GM12873 (cell line): Measurements from ENCODE around the gene KRT24.
A peak's percentile ranks its signal among the peaks of the same experiment; 100 is the strongest.

ENCODE experiments used
- TF ChIP-seq, protein P1 (sequence below): IDR thresholded peaks from 2 replicates; pipeline ENCODE4 v1.5.1; 2012; ENCODE audit warnings: low read depth, mild to moderate bottlenecking, moderate library complexity, low read length, control low read depth; ENCODE audit not compliant: insufficient read depth; ENCODE audit errors: missing control alignments

Gene KRT24

DNA sequence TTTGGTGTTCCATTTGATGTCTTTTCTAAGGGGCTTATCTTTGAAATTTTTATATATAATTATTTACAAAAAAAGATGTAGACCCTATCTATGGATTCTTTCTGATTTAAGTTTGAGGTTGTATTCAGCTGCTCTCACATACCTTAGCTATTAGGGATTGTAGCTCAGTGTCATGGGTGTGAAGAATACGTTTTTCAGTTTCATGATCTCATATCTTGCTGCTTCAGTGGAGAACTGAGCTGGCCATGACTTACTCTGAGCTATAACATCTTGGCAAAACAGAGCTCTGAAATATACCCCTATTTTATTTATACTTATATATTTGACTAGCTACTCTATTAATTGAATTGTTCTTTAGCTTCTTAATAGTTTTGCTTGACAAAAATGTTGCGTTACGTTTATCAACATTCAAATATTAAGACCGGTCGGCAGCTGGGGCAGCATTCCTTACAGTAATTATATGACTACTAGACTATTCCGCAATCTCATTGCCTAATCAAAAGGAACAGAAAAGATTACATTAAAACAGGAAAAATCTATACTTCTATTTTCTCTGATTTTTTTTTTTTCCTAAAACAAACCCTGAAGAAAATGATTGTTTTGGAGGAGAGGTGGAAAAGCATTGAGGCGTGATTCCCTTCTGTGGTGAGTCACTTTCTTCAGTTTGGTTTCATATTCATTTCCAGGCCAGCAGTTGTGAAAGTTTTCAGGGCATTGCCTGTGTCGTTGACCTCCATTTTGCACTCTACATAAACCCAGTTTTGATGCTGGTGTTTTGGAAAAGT lies 24.1 kb upstream of the KRT24 start:
- TF ChIP-seq, protein P1, sequence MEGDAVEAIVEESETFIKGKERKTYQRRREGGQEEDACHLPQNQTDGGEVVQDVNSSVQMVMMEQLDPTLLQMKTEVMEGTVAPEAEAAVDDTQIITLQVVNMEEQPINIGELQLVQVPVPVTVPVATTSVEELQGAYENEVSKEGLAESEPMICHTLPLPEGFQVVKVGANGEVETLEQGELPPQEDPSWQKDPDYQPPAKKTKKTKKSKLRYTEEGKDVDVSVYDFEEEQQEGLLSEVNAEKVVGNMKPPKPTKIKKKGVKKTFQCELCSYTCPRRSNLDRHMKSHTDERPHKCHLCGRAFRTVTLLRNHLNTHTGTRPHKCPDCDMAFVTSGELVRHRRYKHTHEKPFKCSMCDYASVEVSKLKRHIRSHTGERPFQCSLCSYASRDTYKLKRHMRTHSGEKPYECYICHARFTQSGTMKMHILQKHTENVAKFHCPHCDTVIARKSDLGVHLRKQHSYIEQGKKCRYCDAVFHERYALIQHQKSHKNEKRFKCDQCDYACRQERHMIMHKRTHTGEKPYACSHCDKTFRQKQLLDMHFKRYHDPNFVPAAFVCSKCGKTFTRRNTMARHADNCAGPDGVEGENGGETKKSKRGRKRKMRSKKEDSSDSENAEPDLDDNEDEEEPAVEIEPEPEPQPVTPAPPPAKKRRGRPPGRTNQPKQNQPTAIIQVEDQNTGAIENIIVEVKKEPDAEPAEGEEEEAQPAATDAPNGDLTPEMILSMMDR, result no peak

DNA sequence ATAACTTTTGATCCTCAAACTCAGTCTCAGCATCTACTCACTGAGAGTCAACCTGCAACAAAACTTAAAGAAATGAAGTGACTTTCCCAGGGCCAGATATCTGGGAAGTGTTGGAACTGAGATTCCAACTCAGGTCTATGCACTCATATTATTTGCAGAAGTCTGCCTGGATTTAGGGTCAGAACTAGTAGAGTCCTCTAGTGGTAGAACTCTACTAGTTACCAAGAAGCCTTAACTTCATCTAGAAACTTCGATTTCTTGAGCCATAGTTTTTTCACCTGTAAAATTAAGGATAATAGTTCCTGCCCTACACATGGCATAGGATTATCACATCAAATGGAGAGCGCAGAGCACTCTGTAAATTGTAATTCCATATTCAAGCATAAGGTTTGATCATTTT lies 23.4 kb upstream of the KRT24 start:
- TF ChIP-seq, protein P1, result peak; percentile 29

DNA sequence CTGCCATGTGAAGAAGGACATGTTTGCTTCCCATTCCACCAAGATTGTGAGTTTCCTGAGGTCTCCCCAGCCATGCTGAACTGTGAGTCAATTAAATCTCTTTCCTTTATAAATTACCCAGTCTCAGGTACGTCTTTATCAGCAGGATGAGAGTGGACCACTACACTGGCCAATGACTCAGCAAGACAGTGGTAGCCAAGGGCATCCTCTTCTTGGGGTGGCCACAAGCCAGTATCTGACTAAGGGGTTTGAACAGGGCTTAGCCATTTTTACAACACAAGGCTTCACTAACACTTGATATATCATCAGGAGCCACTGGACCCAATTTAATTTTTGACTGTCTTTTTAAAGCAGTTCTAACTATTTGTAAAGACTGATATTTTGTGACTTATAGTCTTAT lies 21.1 kb upstream of the KRT24 start:
- TF ChIP-seq, protein P1, result no peak

DNA sequence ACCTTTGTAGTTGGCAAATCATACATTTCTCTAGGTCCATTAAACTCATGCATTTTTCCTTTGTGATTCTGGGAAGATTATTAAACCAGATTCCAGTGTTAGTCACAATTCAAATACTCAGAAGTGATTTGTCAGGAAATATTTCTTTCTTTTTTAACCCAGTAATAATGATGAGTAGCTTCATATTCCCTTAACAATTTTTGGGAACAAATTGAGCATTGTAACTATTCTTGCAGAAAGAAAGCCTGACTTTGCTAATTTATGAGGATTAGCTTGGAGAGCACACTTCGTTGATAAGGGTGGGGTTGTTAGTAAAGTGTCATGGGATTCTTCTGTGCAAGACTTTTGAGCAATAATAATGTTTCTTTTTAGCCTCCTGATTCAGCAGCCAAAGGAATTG lies 18.7 kb upstream of the KRT24 start:
- TF ChIP-seq, protein P1, result no peak

DNA sequence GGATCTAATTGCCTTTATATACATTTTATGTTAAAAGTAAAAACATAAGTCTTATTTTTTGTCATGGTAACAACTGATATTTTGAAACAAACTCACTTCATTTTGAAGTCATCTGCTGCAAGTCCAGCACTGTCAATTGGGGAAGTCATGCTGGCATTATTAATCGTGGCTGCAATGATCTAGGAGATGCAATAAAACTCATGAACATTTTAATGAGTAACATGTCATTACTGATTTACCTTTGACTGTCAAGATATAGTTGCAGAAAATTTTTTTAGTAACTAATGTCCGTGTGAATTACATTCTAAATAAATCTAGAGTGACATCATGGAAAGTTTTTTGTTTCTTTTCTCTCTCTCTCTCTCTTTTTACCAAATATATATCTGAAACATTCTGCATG lies 17.3 kb upstream of the KRT24 start:
- TF ChIP-seq, protein P1, result no peak

DNA sequence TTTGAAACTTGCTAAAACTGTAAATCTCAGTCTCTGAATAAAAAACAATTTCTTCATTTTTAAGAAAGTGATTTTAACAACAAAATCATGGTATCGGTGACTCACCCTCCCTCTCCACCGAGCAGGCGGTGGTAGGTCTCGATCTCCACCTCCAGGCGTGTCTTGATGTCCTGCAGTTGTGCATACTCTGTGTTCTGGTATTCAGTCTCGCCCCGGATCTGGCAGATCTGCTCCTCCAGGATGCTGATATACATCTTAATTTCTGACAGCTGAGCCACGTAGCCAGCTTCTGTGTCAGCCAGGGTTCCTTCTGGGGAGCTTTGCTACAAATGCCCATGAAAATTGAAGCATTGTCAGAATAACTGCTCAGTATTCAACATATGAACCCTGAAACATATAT lies 15.4 kb upstream of the KRT24 start:
- TF ChIP-seq, protein P1, result no peak

DNA sequence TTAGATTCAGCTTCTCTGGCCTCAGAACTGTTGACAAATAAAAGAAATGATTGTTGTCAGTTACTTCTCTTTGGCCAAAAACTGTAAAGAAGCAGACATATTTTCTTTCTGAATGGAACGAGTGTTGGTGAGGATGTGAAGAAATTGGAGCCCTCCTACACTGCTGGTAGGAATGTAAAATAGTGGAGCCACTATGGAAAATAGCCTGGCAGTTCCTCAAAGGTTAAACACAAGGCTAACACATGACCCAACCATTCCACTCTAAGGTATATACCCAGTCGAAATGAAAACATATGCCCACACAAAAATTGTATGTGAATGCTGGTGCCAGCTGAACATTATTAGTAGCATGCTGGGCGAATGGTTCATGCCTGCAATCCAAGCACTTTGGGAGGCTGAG lies 14.2 kb upstream of the KRT24 start:
- TF ChIP-seq, protein P1, result no peak
